ENCODE measurements around the gene AQP3. TPM values are rescaled to one million over a fixed set of nuclear protein-coding genes. Genes with fewer than 3 reads are reported as not detected.
"Not testable (repeated sequence)": the region's sequence is repeated elsewhere in the genome, so short reads cannot be mapped to it uniquely, and the experiment has no call there.

The AQP3 gene
- total RNA-seq, 1 experiment from 2014 or later, result 1.6 TPM

GRCh38 chr9:33465096-33465495 is 17.7 kb upstream of the AQP3 start:
- DNase-seq (ENCODE audit: low read depth), result no peak

- no peak for DNase-seq (ENCODE audit: low read depth)
These were observed 16.7 kb upstream of the AQP3 start for GRCh38 chr9:33464045-33464636.

- DNase-seq (ENCODE audit: low read depth), result no peak
These were observed 15.8 kb upstream of the AQP3 start for GRCh38 chr9:33463151-33463550.

- no peak for DNase-seq (ENCODE audit: low read depth)
These were observed 14.1 kb upstream of the AQP3 start for GRCh38 chr9:33461492-33461891.

- no peak for DNase-seq (ENCODE audit: low read depth)
These were observed 13.5 kb upstream of the AQP3 start for GRCh38 chr9:33460854-33461253.

GRCh38 chr9:33459115-33459514 is 11.7 kb upstream of the AQP3 start:
- no peak for DNase-seq (ENCODE audit: low read depth)

GRCh38 chr9:33458444-33458843 is 11.1 kb upstream of the AQP3 start:
- peak; percentile 61 for DNase-seq (ENCODE audit: low read depth)

GRCh38 chr9:33455945-33456344 is 8.6 kb upstream of the AQP3 start:
- DNase-seq (ENCODE audit: low read depth), result no peak

- not testable (repeated sequence) for DNase-seq (ENCODE audit: low read depth)
These were observed 8.1 kb upstream of the AQP3 start for GRCh38 chr9:33455456-33455855.

- DNase-seq (ENCODE audit: low read depth), result not testable (repeated sequence)
These were observed 7.3 kb upstream of the AQP3 start for GRCh38 chr9:33454661-33455026.

GRCh38 chr9:33453999-33454660 is 6.7 kb upstream of the AQP3 start:
- DNase-seq (ENCODE audit: low read depth), result no peak

- DNase-seq (ENCODE audit: low read depth), result no peak
These were observed 6.0 kb upstream of the AQP3 start for GRCh38 chr9:33453286-33453860.

- DNase-seq (ENCODE audit: low read depth), result peak; percentile 84
These were observed 5.5 kb upstream of the AQP3 start for GRCh38 chr9:33452828-33453271.

- DNase-seq (ENCODE audit: low read depth), result no peak
These were observed 3.3 kb upstream of the AQP3 start for GRCh38 chr9:33450621-33451146.

GRCh38 chr9:33449715-33450114 is 2.3 kb upstream of the AQP3 start:
- DNase-seq (ENCODE audit: low read depth), result no peak

- DNase-seq (ENCODE audit: low read depth), result no peak
These were observed 583 bp upstream of the AQP3 start for GRCh38 chr9:33447799-33448553.

- no peak for DNase-seq (ENCODE audit: low read depth)
These were observed 1.0 kb downstream of the AQP3 start for GRCh38 chr9:33446240-33446945.

- no peak for DNase-seq (ENCODE audit: low read depth)
These were observed 1.8 kb downstream of the AQP3 start for GRCh38 chr9:33445389-33446239.

- DNase-seq (ENCODE audit: low read depth), result no peak
These were observed 3.8 kb downstream of the AQP3 start for GRCh38 chr9:33443464-33444154.

GRCh38 chr9:33443047-33443446 is 4.3 kb downstream of the AQP3 start:
- peak; percentile 57 for DNase-seq (ENCODE audit: low read depth)
